Raji (cell line): ENCODE measurements around the gene HLA-DOB.

Experiments
- POLR2A ChIP-seq: IDR thresholded peaks from 2 replicates; pipeline ENCODE4 v1.6.1; 2011; ENCODE audit warnings: low read depth, low read length, control low read depth; ENCODE audit not compliant: insufficient read depth

The HLA-DOB gene

GRCh38 chr6:32816746-32817204 is at the start of gene HLA-DOB:
Gene HLA-DOB (minus strand): TSS chr6:32817002. CDS start chr6:32816951, 51 bp downstream.
- 0 out of 2 replicates have a peak, but pooled peaks have one; percentile 11 for TF ChIP-seq POLR2A

GRCh38 chr6:32865724-32866443 is 49.1 kb upstream of the HLA-DOB start:
- no peak for TF ChIP-seq POLR2A

GRCh38 chr6:32862725-32863124 is 45.9 kb upstream of the HLA-DOB start:
- TF ChIP-seq POLR2A = no peak

GRCh38 chr6:32860674-32861073 is 43.9 kb upstream of the HLA-DOB start:
- TF ChIP-seq POLR2A = no peak

- TF ChIP-seq POLR2A = no peak
Measured at GRCh38 chr6:32858194-32858593, 41.4 kb upstream of the HLA-DOB start.

GRCh38 chr6:32857156-32857891 is 40.5 kb upstream of the HLA-DOB start:
- TF ChIP-seq POLR2A = no peak

- TF ChIP-seq POLR2A = no peak
Measured at GRCh38 chr6:32855467-32856174, 38.8 kb upstream of the HLA-DOB start.

- no peak; the same call in 1 of the 2 replicates for TF ChIP-seq POLR2A
Measured at GRCh38 chr6:32854376-32855178, 37.8 kb upstream of the HLA-DOB start.

- peak; percentile 76 for TF ChIP-seq POLR2A
Measured at GRCh38 chr6:32853541-32854375, 37.0 kb upstream of the HLA-DOB start, which contains the start of the genes PSMB9 and TAP1. Gene PSMB9 (plus strand): TSS chr6:32854192. CDS start chr6:32854230, 38 bp downstream. Gene TAP1 (minus strand): TSS chr6:32853704. CDS start chr6:32853636, 68 bp downstream.

- TF ChIP-seq POLR2A = no peak
Measured at GRCh38 chr6:32852844-32853540, 36.2 kb upstream of the HLA-DOB start.

- TF ChIP-seq POLR2A = no peak
Measured at GRCh38 chr6:32852018-32852843, 35.4 kb upstream of the HLA-DOB start.

- TF ChIP-seq POLR2A = no peak
Measured at GRCh38 chr6:32851025-32851424, 34.2 kb upstream of the HLA-DOB start.
